ENCODE data around the gene KIR3DL3.
"Not testable (repeated sequence)": the region's sequence is repeated elsewhere in the genome, so short reads cannot be mapped to it uniquely, and the experiment has no call there.

DNA sequence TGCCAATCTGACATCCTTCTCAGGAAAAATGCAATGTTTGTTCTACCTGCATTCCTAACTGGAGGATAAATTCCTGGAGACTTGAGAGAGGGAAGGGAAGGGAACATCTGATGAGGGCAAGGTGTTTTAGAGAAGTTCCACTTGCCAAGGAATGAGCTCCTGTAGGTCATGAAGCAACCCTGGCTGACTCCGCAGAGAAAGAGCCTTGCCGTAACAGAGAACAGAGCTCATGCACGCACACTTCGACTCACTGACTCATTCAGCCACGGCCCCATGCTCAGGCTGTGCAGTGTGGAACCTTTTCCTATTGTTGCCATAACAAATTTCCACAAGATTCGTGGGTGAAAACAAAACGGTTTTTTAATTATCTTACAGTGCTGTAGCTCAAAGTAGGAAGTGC is 54.7 kb downstream of the KIR3DL3 start:
- TF ChIP-seq, protein P1, sequence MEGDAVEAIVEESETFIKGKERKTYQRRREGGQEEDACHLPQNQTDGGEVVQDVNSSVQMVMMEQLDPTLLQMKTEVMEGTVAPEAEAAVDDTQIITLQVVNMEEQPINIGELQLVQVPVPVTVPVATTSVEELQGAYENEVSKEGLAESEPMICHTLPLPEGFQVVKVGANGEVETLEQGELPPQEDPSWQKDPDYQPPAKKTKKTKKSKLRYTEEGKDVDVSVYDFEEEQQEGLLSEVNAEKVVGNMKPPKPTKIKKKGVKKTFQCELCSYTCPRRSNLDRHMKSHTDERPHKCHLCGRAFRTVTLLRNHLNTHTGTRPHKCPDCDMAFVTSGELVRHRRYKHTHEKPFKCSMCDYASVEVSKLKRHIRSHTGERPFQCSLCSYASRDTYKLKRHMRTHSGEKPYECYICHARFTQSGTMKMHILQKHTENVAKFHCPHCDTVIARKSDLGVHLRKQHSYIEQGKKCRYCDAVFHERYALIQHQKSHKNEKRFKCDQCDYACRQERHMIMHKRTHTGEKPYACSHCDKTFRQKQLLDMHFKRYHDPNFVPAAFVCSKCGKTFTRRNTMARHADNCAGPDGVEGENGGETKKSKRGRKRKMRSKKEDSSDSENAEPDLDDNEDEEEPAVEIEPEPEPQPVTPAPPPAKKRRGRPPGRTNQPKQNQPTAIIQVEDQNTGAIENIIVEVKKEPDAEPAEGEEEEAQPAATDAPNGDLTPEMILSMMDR (IDR thresholded peaks at IDR 0.05) = not testable (repeated sequence)
- not testable (repeated sequence) for TF ChIP-seq POLR2A (IDR thresholded peaks at IDR 0.05)

All from body of pancreas (tissue), 4 donors.